GM18951 (cell line): ENCODE data around the gene CTIF.

Experiments
- POLR2A ChIP-seq: IDR thresholded peaks from 4 replicates; pipeline ENCODE4 v1.6.1; 2011; ENCODE audit warnings: mild to moderate bottlenecking; ENCODE audit not compliant: insufficient read length, insufficient read depth; ENCODE audit errors: extremely low read depth
- in situ Hi-C: fragments of 300-500 bp; cut with MboI; formaldehyde crosslinking; loops from one replicate; pipeline ENCODE4 v1.12.0; 2022; ENCODE audit warnings: low sequenced_read_pairs, mixed read lengths, inconsistent platforms; ENCODE audit not compliant: unreplicated experiment

CTIF gene

DNA sequence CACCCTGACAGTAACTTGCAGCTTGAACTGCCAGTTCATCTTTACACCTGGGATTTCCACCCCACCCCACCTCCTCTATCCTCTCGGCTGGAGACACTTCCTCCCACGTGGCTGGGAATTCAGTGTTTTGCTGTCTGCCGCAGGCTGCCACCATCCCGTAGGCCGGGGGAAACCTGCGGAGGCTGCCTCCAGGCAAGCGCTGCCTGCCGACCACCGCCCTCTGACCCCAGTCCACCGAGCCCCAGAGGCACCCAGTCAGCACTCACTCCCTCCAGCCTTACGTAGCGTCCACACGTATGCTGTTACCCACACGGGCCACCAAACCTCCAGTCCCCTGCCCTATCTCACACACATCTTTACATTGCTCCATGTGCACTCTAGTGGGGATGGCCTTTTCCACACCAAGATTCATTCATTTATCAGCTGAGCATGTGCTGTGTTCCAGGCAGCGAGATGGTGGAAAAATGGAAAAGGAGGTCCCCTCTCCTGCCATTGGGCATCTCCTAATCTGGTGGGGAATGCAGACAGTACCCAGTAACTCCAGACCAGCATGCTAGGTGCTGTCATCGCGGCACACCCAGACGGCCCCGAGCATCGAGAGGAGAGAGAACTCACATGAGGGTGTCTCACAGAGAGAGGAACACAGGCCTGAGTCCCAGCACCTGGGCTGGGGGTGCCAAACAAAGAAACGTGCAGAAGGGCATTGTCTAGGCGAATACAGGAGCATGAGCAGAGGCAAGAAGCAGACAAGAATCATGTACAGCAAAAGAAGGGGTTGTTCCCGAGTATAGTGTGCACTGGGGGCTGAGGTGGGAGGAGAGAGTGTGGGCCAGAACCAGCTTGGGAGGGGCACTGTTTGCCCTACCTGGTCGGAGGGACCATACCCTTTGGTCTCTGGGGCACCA, 245.0 kb downstream of the CTIF start:
- in situ Hi-C loops: no loop called here
- no peak for TF ChIP-seq POLR2A

DNA sequence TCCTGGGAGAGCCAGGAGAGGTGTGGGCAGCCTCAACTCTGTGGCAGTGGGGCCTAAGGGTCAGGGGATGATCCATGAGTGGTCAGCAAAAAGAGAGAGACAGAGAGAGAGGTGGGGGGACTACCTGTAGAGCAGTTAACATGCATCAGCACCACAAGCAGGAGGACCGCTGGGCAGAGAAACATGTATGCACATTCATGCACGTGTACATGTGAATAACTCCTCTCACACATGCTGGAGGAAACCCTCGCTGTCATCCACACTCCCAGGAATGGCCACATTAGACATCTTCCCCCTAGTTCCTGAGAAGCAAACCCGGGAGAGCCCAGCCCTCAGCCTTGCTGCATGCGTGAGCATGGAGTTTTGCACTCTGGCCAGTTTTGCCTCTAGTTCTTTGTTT, 245.8 kb downstream of the CTIF start:
- in situ Hi-C loops: no loop called here
- TF ChIP-seq POLR2A: no peak

DNA sequence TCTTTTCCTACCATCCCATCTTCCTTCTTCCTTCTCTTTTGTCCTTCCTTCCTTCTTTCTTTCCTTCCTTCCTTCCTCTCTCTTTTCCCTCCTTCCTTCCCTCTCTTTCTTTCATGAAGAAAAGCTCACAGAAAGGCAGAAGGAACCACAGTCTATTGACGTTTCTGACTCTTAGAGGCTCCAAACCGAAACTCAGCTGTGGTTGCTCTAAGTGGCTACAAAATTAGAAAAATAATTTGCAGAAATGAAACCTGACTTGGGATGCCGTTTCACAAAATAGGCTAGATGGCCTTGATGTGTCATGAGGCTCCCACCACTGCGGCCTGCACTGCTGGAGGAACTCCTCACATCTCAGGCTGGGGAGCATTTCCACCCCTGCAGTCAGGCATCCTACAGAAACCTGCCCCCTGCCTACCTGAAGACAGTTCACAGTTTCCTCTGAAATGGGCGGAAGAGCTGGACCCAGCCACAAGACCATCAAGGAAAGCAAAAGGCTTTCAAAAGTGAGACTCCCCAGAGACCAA, 246.3 kb downstream of the CTIF start:
- in situ Hi-C loops: no loop called here
- TF ChIP-seq POLR2A: no peak

DNA sequence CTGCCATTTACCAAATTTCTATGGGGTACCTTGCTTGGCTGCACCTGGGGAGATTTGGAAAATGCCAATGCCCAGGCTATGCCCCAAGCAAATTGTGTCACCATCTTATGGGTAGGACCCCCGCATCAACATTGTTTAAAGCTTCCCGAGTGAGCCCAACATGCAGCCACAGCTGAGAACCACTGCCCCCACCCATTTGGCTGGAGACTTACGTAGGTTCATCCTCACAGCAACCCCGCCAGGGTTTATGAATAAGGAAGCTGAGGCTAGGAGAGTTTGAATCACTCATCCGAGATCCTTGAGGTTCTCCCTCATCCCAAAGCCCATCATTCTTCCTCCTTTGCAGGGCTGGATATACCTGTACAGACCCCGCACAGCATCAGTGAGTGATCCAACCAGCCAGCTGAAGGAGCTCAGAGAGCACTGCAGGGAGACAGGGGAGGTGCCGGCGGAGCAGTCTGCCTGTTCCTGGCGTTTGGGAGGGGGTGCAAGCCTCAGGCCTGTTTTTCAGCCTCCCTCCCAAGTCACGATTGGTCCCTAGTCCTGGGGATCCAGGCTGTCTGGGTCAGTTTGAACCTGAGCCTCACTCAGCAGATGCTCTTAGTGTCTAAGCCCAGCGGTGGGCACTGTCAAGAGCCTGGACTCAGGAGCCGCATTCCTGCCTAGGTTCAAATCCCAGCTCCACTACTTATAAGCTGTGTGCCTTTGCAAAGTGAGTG, 247.1 kb downstream of the CTIF start:
- TF ChIP-seq POLR2A: no peak
- in situ Hi-C loops: no loop called here

DNA sequence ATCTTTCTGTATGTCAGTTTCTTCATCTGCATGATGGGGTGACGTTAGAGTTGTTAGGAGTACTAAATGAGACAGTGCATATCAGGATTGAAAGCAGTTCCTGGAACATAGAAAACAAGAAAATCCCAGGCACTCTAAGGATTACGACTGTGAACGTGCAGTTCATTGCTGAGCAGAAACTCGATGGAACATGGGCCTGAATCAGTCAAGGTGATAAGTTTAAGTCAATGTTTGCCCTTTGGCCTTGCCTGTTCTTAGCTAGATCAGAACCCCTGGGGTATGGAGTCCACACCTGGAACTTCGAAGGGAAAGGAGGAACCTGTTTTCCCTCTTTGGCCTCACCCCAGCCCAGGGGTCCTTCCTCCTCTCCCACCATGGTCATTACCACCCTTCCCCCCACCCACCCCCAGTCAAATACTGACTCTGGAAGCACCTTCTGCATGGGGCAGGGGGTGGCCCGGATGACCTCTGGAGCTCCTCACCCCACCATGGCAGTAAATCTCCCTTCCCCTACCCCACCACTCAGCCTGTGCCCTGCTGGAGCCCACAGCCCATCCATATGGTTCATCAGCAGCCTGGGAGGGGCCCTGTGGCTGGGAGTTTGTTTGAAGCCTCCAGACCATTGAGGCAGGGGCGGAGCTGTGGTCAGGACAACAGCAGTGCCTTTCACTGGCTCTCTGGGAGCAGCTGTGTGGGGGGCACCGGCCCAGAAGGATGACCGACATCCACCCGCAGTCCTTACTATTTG, 247.8 kb downstream of the CTIF start:
- in situ Hi-C loops: no loop called here
- no peak for TF ChIP-seq POLR2A

DNA sequence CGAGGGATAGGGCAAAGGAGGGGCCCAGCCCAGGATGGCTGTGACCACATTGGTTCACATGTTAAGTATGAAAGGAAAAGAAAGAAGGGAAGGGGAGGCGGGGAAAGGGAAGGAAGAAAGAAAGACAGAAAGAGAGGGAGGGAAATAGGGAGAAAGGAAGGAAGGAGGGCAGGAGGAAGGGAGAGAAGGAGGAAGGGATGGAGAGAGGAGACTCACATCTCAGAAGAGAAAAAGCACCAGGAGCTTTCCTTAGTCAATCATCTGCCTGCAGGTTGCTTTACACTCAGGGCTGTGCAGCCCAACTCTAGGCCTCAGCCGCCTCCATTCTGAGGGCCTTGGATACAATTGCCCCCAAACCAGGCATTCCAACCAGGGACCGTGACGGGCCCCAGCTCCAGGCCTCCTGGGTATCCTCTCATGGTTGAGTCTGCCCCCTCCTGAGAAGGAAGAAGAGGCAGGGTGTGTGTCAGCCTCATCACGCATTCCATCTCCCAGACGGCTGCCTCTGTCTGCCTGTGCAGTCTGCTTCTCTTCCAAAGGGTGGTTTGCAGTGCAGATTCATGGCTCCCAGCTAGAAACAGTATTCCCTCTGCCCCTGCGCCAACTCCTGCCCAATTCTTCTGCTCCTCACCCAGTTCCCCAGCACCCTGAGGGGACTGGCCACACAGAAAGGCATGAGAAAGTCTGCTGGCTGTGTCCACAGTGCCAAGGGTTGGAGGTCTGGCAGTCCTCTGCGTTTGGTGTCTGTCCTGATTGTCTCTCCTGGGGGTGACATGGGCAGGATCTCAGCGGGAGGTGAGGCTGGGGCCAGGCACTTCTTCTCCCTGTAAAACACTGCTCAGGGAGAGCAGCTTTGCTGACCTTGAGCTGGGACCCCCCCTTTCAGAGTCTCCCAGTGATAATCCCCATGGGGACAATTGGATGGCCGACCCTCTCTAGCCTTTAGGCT, 248.6 kb downstream of the CTIF start:
- TF ChIP-seq POLR2A: no peak
- in situ Hi-C loops: no loop called here

DNA sequence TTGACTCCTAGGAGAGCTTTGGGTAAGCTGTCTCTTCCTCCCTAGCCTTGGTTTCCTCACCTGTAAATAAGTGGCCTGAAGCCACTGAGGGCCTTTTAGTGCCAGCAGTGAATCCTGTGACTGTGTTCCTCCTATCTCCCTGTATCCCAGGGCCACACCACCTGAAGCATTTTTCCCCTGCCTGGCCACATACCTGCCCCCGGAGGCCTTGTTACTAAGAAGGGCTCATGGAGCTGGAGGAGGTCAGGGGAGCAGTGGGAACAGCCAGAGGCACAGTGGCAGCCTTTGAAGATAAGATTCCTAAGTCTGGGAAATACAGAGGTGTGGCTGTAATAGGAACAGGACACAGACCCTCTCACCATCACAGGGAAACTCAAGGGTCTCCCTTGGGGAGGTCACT, 249.5 kb downstream of the CTIF start:
- in situ Hi-C loops: no loop called here
- no peak for TF ChIP-seq POLR2A

DNA sequence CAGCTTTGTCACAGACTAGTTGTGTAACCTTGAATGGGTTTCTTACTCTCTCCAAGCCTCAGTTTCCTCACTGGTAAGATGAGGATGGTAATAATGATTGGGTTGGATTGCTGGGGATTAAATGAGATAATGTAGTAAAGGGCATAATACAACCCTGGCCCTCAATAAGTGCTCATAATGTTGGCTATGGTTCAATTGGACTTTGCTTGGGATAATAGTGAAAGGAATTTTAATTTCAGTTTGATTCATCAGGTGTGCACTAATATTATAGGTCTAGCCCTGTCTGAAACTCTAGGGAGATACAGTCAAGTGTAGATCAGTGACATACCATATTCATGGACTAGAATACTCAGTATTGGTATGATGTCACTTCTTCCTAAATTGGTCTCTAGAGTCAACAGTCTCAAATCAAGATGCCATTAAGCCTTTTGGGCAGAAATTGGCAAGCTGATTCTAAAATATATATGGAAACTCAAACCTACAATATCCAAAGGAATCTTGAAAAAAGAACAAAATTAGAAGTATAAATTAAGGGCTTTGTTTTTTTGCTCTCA, 250.5 kb downstream of the CTIF start:
- TF ChIP-seq POLR2A: no peak
- in situ Hi-C loops: no loop called here

DNA sequence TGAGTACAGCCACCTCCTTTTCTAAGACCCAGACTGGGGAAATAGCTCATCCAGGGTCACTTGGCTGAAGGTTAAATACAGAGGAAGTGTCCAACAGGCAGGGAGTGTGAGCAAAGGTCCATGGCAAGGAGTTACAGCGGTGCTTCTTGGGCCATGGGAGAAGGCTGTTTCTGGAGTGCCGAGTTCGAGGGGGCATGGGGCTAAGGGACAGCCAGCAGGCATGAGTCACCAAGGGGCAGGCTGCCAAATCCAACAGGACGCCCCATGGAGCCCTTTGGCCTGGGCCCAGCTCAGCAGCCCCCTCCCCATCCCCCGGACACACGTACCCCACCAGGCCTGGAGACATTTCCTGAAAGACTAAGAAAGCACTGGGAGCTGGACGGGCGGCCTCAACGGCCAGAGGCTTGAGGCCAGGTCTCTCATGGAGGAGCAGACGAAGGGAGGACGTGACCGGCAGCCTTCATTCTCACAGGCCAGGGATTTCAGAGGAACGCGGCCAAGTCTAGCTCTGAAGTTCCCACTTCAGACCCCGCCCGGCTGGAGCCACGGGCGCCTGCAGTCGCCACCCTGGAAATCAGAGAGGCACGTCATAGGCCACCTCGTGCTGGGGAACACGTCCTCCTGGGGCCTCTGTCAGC, 251.5 kb downstream of the CTIF start:
- TF ChIP-seq POLR2A: no peak
- in situ Hi-C loops: no loop called here

DNA sequence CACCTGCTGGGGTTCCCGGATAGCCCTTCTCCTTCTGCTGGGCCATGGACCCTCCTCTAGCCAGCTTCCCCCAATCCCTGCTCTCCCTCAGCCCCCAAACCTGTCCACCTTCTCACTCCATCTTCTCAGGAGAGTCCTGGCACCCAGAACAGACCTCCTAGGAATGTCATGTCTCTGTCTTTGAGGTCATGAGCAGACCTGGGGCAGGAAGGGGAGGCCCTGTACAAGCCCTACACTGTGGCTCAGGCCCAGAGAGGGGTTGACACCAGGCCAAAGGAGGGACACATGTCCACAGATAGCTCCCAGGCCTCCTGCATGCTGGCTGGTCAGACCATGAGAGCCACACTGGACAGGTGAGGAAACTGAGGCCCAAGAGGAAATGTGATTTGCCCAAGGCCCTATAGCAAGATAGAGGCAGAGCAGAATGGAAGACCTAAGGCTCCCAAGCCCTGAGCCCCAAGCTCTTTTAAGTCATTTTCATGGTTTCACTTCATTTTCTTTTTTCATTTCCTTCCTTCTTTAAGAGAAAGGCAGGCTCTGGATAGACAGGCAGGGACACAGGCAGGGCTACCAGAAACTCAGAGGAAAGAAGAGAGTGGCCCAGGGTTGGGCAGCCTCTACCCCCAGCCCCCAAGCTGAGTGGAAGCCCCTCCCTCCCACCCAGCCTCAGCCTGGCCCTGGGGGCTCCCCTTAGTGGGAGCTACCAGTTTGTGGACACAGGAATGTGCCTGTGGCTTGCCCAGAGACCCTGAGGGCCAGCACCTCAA, 252.2 kb downstream of the CTIF start:
- in situ Hi-C loops: no loop called here
- no peak for TF ChIP-seq POLR2A

DNA sequence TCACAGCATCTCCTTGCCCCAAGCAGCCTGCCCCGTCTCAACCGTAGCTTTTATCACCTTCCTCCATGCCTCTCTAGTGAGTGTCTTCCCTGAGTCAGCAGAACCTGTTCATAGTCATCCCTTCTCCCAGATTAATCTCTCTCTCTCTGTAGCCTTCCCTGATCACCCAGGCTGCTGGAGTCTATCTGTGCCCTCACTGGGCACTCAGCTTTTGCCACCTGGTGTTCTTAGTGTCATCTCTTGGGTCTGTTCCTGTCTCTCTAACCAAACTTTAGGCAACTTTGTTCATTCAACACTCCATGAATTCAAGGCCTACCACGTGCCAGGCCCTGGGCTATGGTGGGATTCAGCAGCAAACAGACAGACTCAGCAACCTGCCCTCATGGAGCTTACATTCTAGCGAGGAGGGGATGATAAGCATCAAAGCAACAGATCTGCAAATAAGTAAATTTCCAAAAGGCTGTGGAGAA, 252.8 kb downstream of the CTIF start:
- TF ChIP-seq POLR2A: no peak
- in situ Hi-C loops: no loop called here
